G401 (cell line): ENCODE results near the gene JDP2. TPM values are rescaled to one million over a fixed set of nuclear protein-coding genes. Genes with fewer than 3 reads are reported as not detected.
"Not testable (repeated sequence)": the region's sequence is repeated elsewhere in the genome, so short reads cannot be mapped to it uniquely, and the experiment has no call there.

Source experiments
- DNase-seq: peaks from one replicate; pipeline ENCODE4 v3.0.0-alpha.2; 2015; ENCODE audit warnings: low spot score
- in situ Hi-C: cut with HindIII; loops from 2 replicates; pipeline ENCODE4 v1.10.0; 2016; ENCODE audit warnings: low sequenced_read_pairs, mixed read lengths
- total RNA-seq: library from RNA; depleted of rRNA; stranded (reverse); fragments of >200 nt; shearing (Covaris generic); gene quantifications from 2 replicates; pipeline ENCODE4 v1.2.3, GENCODE V29; 2014; rRNA removed

JDP2 gene
- total RNA-seq: 37.4 and 40.7 TPM in 2 replicates

- in situ Hi-C loops: no loop called here
- peak; percentile 78 for DNase-seq
Observed at GRCh38 chr14:75427482-75428229, at the start of gene JDP2. Gene JDP2 (plus strand): TSS chr14:75428022. CDS start chr14:75437921, 9,899 bp downstream.

GRCh38 chr14:75379246-75379929 lies 48.4 kb upstream of the JDP2 start:
- in situ Hi-C loops: no loop called here

GRCh38 chr14:75379930-75380270 lies 47.9 kb upstream of the JDP2 start:
- DNase-seq: no peak
- in situ Hi-C loops: no loop called here

More at GRCh38 chr14:75379246-75379929, 48.4 kb upstream of the JDP2 start:
- DNase-seq: no peak

GRCh38 chr14:75380656-75381055 lies 47.2 kb upstream of the JDP2 start:
- DNase-seq: no peak
- in situ Hi-C loops: no loop called here

- in situ Hi-C loops: no loop called here
- DNase-seq: no peak
Observed at GRCh38 chr14:75381642-75382041, 46.2 kb upstream of the JDP2 start.

- DNase-seq, in situ Hi-C loops: not testable (repeated sequence)
Observed at GRCh38 chr14:75383219-75383618, 44.6 kb upstream of the JDP2 start.

- no peak for DNase-seq
- in situ Hi-C loops: no loop called here
Observed at GRCh38 chr14:75383721-75384120, 44.1 kb upstream of the JDP2 start.

- no peak for DNase-seq
- in situ Hi-C loops: no loop called here
Observed at GRCh38 chr14:75389679-75390078, 38.1 kb upstream of the JDP2 start.

GRCh38 chr14:75390183-75390582 lies 37.6 kb upstream of the JDP2 start:
- in situ Hi-C loops: no loop called here
- DNase-seq: no peak

- in situ Hi-C loops: no loop called here
- no peak for DNase-seq
Observed at GRCh38 chr14:75391953-75392352, 35.9 kb upstream of the JDP2 start.

- in situ Hi-C loops: no loop called here
- no peak for DNase-seq
Observed at GRCh38 chr14:75392686-75393641, 34.9 kb upstream of the JDP2 start.

GRCh38 chr14:75393794-75394193 lies 34.0 kb upstream of the JDP2 start:
- in situ Hi-C loops: no loop called here
- no peak for DNase-seq

GRCh38 chr14:75395862-75396261 lies 32.0 kb upstream of the JDP2 start:
- DNase-seq: no peak
- in situ Hi-C loops: no loop called here

- in situ Hi-C loops: no loop called here
- DNase-seq: no peak
Observed at GRCh38 chr14:75399321-75399720, 28.5 kb upstream of the JDP2 start.

- peak; percentile 10 for DNase-seq
- in situ Hi-C loops: no loop called here
Observed at GRCh38 chr14:75399843-75400775, 27.7 kb upstream of the JDP2 start.

- DNase-seq: no peak
- in situ Hi-C loops: no loop called here
Observed at GRCh38 chr14:75401361-75401760, 26.5 kb upstream of the JDP2 start.

- in situ Hi-C loops: no loop called here
- no peak for DNase-seq
Observed at GRCh38 chr14:75402867-75403413, 24.9 kb upstream of the JDP2 start.

- in situ Hi-C loops: no loop called here
- DNase-seq: no peak
Observed at GRCh38 chr14:75404847-75405246, 23.0 kb upstream of the JDP2 start.
